IPS DF 4.7 (cell line): Measurements from ENCODE around the gene NFATC3.

Experiments
- DNase-seq: peaks from one replicate; pipeline ENCODE4 v3.0.0-alpha.2; 2013; ENCODE audit warnings: low spot score; ENCODE audit errors: extremely low read depth

Gene NFATC3

GRCh38 chr16:68246666-68247065 lies 161.5 kb downstream of the NFATC3 start:
- no peak for DNase-seq

- DNase-seq = no peak
Measured at GRCh38 chr16:68247400-68247799, 162.2 kb downstream of the NFATC3 start.

- no peak for DNase-seq
Measured at GRCh38 chr16:68247932-68248331, 162.8 kb downstream of the NFATC3 start.

- no peak for DNase-seq
Measured at GRCh38 chr16:68249371-68249770, 164.2 kb downstream of the NFATC3 start.

GRCh38 chr16:68250951-68251350 lies 165.8 kb downstream of the NFATC3 start:
- DNase-seq = no peak

GRCh38 chr16:68251832-68252231 lies 166.7 kb downstream of the NFATC3 start:
- DNase-seq = no peak

GRCh38 chr16:68252383-68252782 lies 167.2 kb downstream of the NFATC3 start:
- DNase-seq = no peak

GRCh38 chr16:68253721-68254120 lies 168.6 kb downstream of the NFATC3 start:
- no peak for DNase-seq

GRCh38 chr16:68255712-68256111 lies 170.5 kb downstream of the NFATC3 start:
- DNase-seq = no peak

GRCh38 chr16:68257251-68257905 lies 172.2 kb downstream of the NFATC3 start:
- DNase-seq = no peak

GRCh38 chr16:68257906-68258800 lies 173.0 kb downstream of the NFATC3 start:
- no peak for DNase-seq

GRCh38 chr16:68259007-68259825 lies 174.0 kb downstream of the NFATC3 start:
- no peak for DNase-seq

- DNase-seq = no peak
Measured at GRCh38 chr16:68263559-68264127, 178.5 kb downstream of the NFATC3 start.

- no peak for DNase-seq
Measured at GRCh38 chr16:68264128-68265077, 179.2 kb downstream of the NFATC3 start, which contains the start of gene SLC7A6. TSS of gene SLC7A6 (plus strand) at chr16:68264526. CDS start at chr16:68274727, 10,201 bp downstream.

- DNase-seq = no peak
Measured at GRCh38 chr16:68265078-68265920, 180.1 kb downstream of the NFATC3 start.

GRCh38 chr16:68267612-68268405 lies 182.6 kb downstream of the NFATC3 start:
- no peak for DNase-seq

GRCh38 chr16:68269793-68270192 lies 184.6 kb downstream of the NFATC3 start:
- no peak for DNase-seq

- DNase-seq = no peak
Measured at GRCh38 chr16:68270353-68270752, 185.2 kb downstream of the NFATC3 start.
